SH-SY5Y (cell line): Measurements from ENCODE around the gene AHRR.

Experiments
- GATA2 ChIP-seq: IDR thresholded peaks from 2 replicates; pipeline ENCODE4 v1.6.1; 2011; ENCODE audit warnings: mild to moderate bottlenecking, low read depth, low read length
- GATA3 ChIP-seq: IDR thresholded peaks from 2 replicates; pipeline ENCODE4 v1.6.1; 2011; ENCODE audit warnings: low read depth, mild to moderate bottlenecking, low read length, moderate library complexity

DNA sequence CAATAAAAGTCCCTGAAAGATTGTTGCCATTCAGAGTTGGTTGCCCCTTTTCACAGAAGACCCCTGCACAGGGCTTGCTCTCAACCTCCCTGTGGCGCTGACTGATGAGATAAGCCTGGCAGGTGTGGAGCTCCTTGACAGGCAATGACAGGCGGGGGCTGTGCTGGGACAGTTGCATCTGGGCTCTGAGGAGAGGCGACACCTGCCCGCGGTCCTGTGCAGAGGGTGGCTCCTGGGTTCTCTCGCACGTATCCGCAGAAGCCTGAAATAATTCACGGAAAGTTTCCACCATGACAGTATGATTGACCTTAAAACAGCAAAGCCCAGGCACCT is 101.7 kb downstream of the AHRR start:
- TF ChIP-seq GATA2 (no peak), GATA3 (no peak)
